Neural progenitor cell (in vitro differentiated cells): ENCODE results near the gene DSE. TPM values are rescaled to one million over a fixed set of nuclear protein-coding genes. Genes with fewer than 3 reads are reported as not detected.
A peak's percentile ranks its signal among the peaks of the same experiment; 100 is the strongest.

Experiments used
- DNase-seq: peaks from one replicate; pipeline ENCODE4 v3.0.0-alpha.2; 2016; ENCODE audit warnings: low spot score
- H2AFZ ChIP-seq: fragments of 200-600 bp; sonication (generic); replicated peaks from 2 replicates; pipeline ENCODE4 v1.6.1; 2016; ENCODE audit warnings: antibody characterized with exemption
- H3F3A ChIP-seq: fragments of 200-600 bp; sonication (generic); 2 replicates; pipeline ENCODE4 v1.6.1; 2016; ENCODE audit warnings: antibody characterized with exemption, low read depth
- H3K27ac ChIP-seq: fragments of 200-600 bp; sonication (generic); 2 replicates; pipeline ENCODE4 v1.5.1; 2016; ENCODE audit warnings: mild to moderate bottlenecking
- H3K27me3 ChIP-seq: fragments of 200-600 bp; sonication (generic); 2 replicates; pipeline ENCODE4 v1.6.1; 2016; ENCODE audit warnings: mild to moderate bottlenecking, moderate library complexity
- H3K36me3 ChIP-seq: fragments of 200-600 bp; sonication (generic); 2 replicates; pipeline ENCODE4 v1.5.1; 2016
- H3K4me1 ChIP-seq: fragments of 200-600 bp; sonication (generic); 2 replicates; pipeline ENCODE4 v1.6.1; 2016; ENCODE audit warnings: mixed run types
- H3K4me2 ChIP-seq: fragments of 200-600 bp; sonication (generic); 2 replicates; pipeline ENCODE4 v1.6.1; 2016
- H3K4me3 ChIP-seq: fragments of 200-600 bp; sonication (generic); 2 replicates; pipeline ENCODE4 v1.5.1; 2016
- H3K79me2 ChIP-seq: fragments of 200-600 bp; sonication (generic); 2 replicates; pipeline ENCODE4 v1.6.1; 2016; ENCODE audit warnings: low read depth
- H3K9ac ChIP-seq: fragments of 200-600 bp; sonication (generic); 2 replicates; pipeline ENCODE4 v1.6.1; 2016
- H3K9me3 ChIP-seq: fragments of 200-600 bp; sonication (generic); 2 replicates; pipeline ENCODE4 v1.5.1; 2016; ENCODE audit warnings: low read depth
- H4K20me1 ChIP-seq: fragments of 200-600 bp; sonication (generic); 2 replicates; pipeline ENCODE4 v1.6.1; 2016; ENCODE audit warnings: low read depth
- H3K27ac Mint-ChIP-seq: 3 replicates; pipeline ENCODE4 v1.8.0; 2021; ENCODE audit warnings: mixed read lengths
- H3K27me3 Mint-ChIP-seq: 2 replicates; pipeline ENCODE4 v1.8.0; 2022; ENCODE audit warnings: low read depth, mild to moderate bottlenecking, inconsistent platforms, moderate library complexity, mixed read lengths; ENCODE audit not compliant: insufficient read depth
- H3K36me3 Mint-ChIP-seq: 3 replicates; pipeline ENCODE4 v1.8.0; 2021; ENCODE audit warnings: mixed read lengths
- H3K4me1 Mint-ChIP-seq: 3 replicates; pipeline ENCODE4 v1.8.0; 2021; ENCODE audit warnings: mixed read lengths
- H3K4me3 Mint-ChIP-seq: 3 replicates; pipeline ENCODE4 v1.8.0; 2021; ENCODE audit warnings: mild to moderate bottlenecking, moderate library complexity, mixed read lengths
- H3K9me3 Mint-ChIP-seq: 3 replicates; pipeline ENCODE4 v1.8.0; 2020; ENCODE audit warnings: mixed read lengths
- CTCF ChIP-seq: fragments of 200-600 bp; sonication (generic); IDR thresholded peaks from 2 replicates; pipeline ENCODE4 v1.5.1; 2017; ENCODE audit warnings: antibody characterized with exemption, mild to moderate bottlenecking
- EZH2 ChIP-seq: fragments of 200-600 bp; sonication (generic); IDR thresholded peaks from 2 replicates; pipeline ENCODE4 v1.6.1; 2017; ENCODE audit warnings: antibody characterized with exemption, mild to moderate bottlenecking, moderate library complexity
- EZH2phosphoT487 ChIP-seq: fragments of 200-600 bp; sonication (generic); IDR thresholded peaks from 2 replicates; pipeline ENCODE4 v1.6.1; 2017; ENCODE audit warnings: antibody characterized with exemption
- total RNA-seq: library from RNA; depleted of rRNA; stranded (reverse); fragments of >200 nt; gene quantifications from 2 replicates; pipeline ENCODE4 v1.2.3, GENCODE V29; 2015; ENCODE audit warnings: low replicate concordance

The DSE gene
- total RNA-seq, 1 donor from 2014 or later = 43.7 TPM

GRCh38 chr6:116371918-116372209 is 1.1 kb downstream of the DSE start:
- peaks cover 12% of the 10 kb centered on the region for H3K27me3 Mint-ChIP-seq
- H3K9me3 ChIP-seq = no peaks in the 10 kb centered on the region
- no peaks in the 10 kb centered on the region for H3K9me3 Mint-ChIP-seq
- peaks cover 9% of the 10 kb centered on the region for H3K4me1 ChIP-seq
- H3K36me3 ChIP-seq = no peaks in the 10 kb centered on the region
- H3K27me3 ChIP-seq = peaks cover 7% of the 10 kb centered on the region
- no peak for TF ChIP-seq EZH2phosphoT487
- no peak for TF ChIP-seq CTCF
- no peak for TF ChIP-seq EZH2
- H4K20me1 ChIP-seq = no peaks in the 10 kb centered on the region
- peak overlapping the region; percentile 42 for H3K27ac Mint-ChIP-seq
- peaks cover 8% of the 10 kb centered on the region for H3K36me3 Mint-ChIP-seq
- H3F3A ChIP-seq = peaks cover 20% of the 10 kb centered on the region
- peak overlapping the region; percentile 63 for H3K4me3 ChIP-seq
- H3K4me1 Mint-ChIP-seq = peaks cover 10% of the 10 kb centered on the region
- H3K9ac ChIP-seq = peak overlapping the region; percentile 30
- peak overlapping the region; percentile 79 for H3K4me2 ChIP-seq
- H3K79me2 ChIP-seq = peaks cover 21% of the 10 kb centered on the region
- H3K27ac ChIP-seq = no peak overlapping the region
- no peak for DNase-seq
- H3K4me3 Mint-ChIP-seq = peak overlapping the region; percentile 94
- H2AFZ ChIP-seq = peak overlapping the region; percentile 93

- peaks cover 10% of the 10 kb centered on the region for H3K4me1 Mint-ChIP-seq
- Histone ChIP-seq H3K27me3 (peaks cover 7% of the 10 kb centered on the region), H3F3A (peaks cover 20% of the 10 kb centered on the region), H3K4me3 (no peak overlapping the region), H3K4me1 (peaks cover 9% of the 10 kb centered on the region), H3K9me3 (no peaks in the 10 kb centered on the region), H3K36me3 (no peaks in the 10 kb centered on the region), H3K4me2 (no peak overlapping the region), H3K79me2 (peaks cover 26% of the 10 kb centered on the region), H2AFZ (no peak overlapping the region), H4K20me1 (no peaks in the 10 kb centered on the region), H3K27ac (no peak overlapping the region), H3K9ac (no peak overlapping the region)
- H3K27ac Mint-ChIP-seq = no peak overlapping the region
- H3K4me3 Mint-ChIP-seq = peak overlapping the region; percentile 94
- H3K9me3 Mint-ChIP-seq = no peaks in the 10 kb centered on the region
- peaks cover 12% of the 10 kb centered on the region for H3K27me3 Mint-ChIP-seq
- no peak for TF ChIP-seq CTCF
- TF ChIP-seq EZH2 = no peak
- TF ChIP-seq EZH2phosphoT487 = no peak
- no peak for DNase-seq
- H3K36me3 Mint-ChIP-seq = peaks cover 8% of the 10 kb centered on the region
Observed at GRCh38 chr6:116373300-116373699, 2.6 kb downstream of the DSE start.

- peaks cover 8% of the 10 kb centered on the region for H3K36me3 Mint-ChIP-seq
- no peak overlapping the region for H3K4me3 Mint-ChIP-seq
- H3K9me3 Mint-ChIP-seq = no peaks in the 10 kb centered on the region
- H3K36me3 ChIP-seq = no peaks in the 10 kb centered on the region
- no peak overlapping the region for H3K9ac ChIP-seq
- peaks cover 12% of the 10 kb centered on the region for H3K27me3 Mint-ChIP-seq
- H3F3A ChIP-seq = peaks cover 20% of the 10 kb centered on the region
- H2AFZ ChIP-seq = no peak overlapping the region
- TF ChIP-seq EZH2 = no peak
- TF ChIP-seq CTCF = no peak
- no peak for TF ChIP-seq EZH2phosphoT487
- peaks cover 10% of the 10 kb centered on the region for H3K4me1 Mint-ChIP-seq
- no peak overlapping the region for H3K27ac ChIP-seq
- H3K4me3 ChIP-seq = no peak overlapping the region
- H3K79me2 ChIP-seq = peaks cover 26% of the 10 kb centered on the region
- H3K4me1 ChIP-seq = peaks cover 9% of the 10 kb centered on the region
- no peaks in the 10 kb centered on the region for H4K20me1 ChIP-seq
- H3K27ac Mint-ChIP-seq = no peak overlapping the region
- H3K4me2 ChIP-seq = no peak overlapping the region
- no peak for DNase-seq
- H3K27me3 ChIP-seq = peaks cover 7% of the 10 kb centered on the region
- no peaks in the 10 kb centered on the region for H3K9me3 ChIP-seq
Observed at GRCh38 chr6:116373940-116374339, 3.2 kb downstream of the DSE start.

GRCh38 chr6:116374586-116374985 is 3.8 kb downstream of the DSE start:
- no peak for TF ChIP-seq EZH2phosphoT487
- TF ChIP-seq CTCF = no peak
- Histone ChIP-seq H4K20me1 (no peaks in the 10 kb centered on the region), H3K9me3 (no peaks in the 10 kb centered on the region), H3K79me2 (peaks cover 26% of the 10 kb centered on the region), H2AFZ (no peak overlapping the region), H3K4me1 (peaks cover 9% of the 10 kb centered on the region), H3K27me3 (peaks cover 6% of the 10 kb centered on the region), H3K27ac (no peak overlapping the region), H3K4me3 (no peak overlapping the region), H3F3A (peaks cover 19% of the 10 kb centered on the region), H3K36me3 (no peaks in the 10 kb centered on the region), H3K9ac (no peak overlapping the region), H3K4me2 (no peak overlapping the region)
- H3K4me3 Mint-ChIP-seq = no peak overlapping the region
- no peak overlapping the region for H3K27ac Mint-ChIP-seq
- H3K4me1 Mint-ChIP-seq = peaks cover 10% of the 10 kb centered on the region
- H3K9me3 Mint-ChIP-seq = no peaks in the 10 kb centered on the region
- H3K36me3 Mint-ChIP-seq = peaks cover 8% of the 10 kb centered on the region
- no peak for DNase-seq
- peaks cover 12% of the 10 kb centered on the region for H3K27me3 Mint-ChIP-seq
